VCaP (cell line): ENCODE measurements around the gene ALPL.

ENCODE experiments used
- H3K27ac ChIP-seq: fragments of 450-650 bp; 2 replicates; pipeline ENCODE4 v1.5.1; 2017
- CTCF ChIP-seq: fragments of 450-650 bp; conservative IDR thresholded peaks from 2 replicates; pipeline ENCODE4 v1.5.1; 2017; ENCODE audit warnings: mild to moderate bottlenecking, moderate library complexity

The ALPL gene

DNA sequence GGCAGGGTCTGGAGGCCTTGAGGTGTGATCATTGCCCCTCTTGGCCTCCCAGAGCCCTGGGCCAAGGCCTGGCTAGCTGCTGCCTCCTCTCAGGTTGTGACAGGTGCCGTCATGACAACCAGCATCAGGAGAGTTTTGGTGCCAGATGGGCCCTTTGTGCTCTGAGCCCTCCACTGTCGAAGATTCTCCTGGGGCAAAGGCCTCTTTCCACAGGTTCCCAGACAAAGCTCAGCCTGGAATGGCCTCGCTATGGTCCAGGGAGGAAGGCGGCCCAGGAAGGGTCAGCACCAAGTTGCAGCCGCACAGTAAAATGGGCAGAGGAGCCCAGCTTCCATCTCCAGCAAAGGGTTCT, 78.4 kb downstream of the ALPL start:
- TF ChIP-seq CTCF: no peak
- no peak overlapping the region for H3K27ac ChIP-seq

GRCh38 chr1:21589618-21590017, 80.4 kb downstream of the ALPL start:
- no peak for TF ChIP-seq CTCF

GRCh38 chr1:21590126-21590880, 81.1 kb downstream of the ALPL start:
- H3K27ac ChIP-seq: no peak overlapping the region
- no peak for TF ChIP-seq CTCF

More at GRCh38 chr1:21589618-21590017, 80.4 kb downstream of the ALPL start:
- H3K27ac ChIP-seq: no peak overlapping the region

GRCh38 chr1:21590934-21591333, 81.7 kb downstream of the ALPL start:
- no peak for TF ChIP-seq CTCF
- no peak overlapping the region for H3K27ac ChIP-seq

- H3K27ac ChIP-seq: peak overlapping the region; percentile 9; the same call in 1 of the 2 replicates
These were observed 83.1 kb downstream of the ALPL start for GRCh38 chr1:21592086-21592865.

DNA sequence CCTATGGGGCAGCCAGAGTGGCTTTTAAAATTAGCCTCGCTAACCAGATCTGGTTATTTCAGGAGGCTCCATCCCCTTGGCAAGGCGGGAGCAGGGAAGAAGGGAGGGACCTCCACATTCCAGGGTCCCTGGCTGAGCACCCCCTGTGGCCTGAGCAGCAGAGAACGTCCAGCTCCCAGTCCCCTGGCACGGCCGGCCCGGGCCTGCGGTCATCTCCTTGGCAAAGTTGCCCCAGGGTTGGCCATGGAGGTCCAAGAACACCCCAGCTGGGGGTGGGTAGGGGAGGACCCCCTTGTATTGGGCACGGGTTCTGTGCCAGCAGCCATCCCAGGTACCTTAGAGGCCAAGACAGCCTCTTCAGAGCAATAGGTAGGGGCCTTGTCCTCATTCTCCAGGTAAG, 84.0 kb downstream of the ALPL start:
- H3K27ac ChIP-seq: 0 out of 2 replicates have a peak overlapping the region, but pooled peaks have one; percentile 9
- TF ChIP-seq CTCF: no peak

More at GRCh38 chr1:21592086-21592865, 83.1 kb downstream of the ALPL start:
- no peak for TF ChIP-seq CTCF

GRCh38 chr1:21594501-21594900, 85.3 kb downstream of the ALPL start:
- no peak for TF ChIP-seq CTCF
- H3K27ac ChIP-seq: no peak overlapping the region
